GM18507 (cell line): ENCODE results near the gene ITPR3.

Experiments
- DNase-seq: peaks from one replicate; pipeline ENCODE4 v3.0.0; 2011; ENCODE audit warnings: low read depth; ENCODE audit not compliant: insufficient read length; ENCODE audit errors: extremely low spot score
- FAIRE-seq: peaks from 2 replicates; lab custom pipeline; 2011; peaks lifted over from hg19 to GRCh38; lab: Jason Lieb, UNC

The ITPR3 gene

GRCh38 chr6:33678233-33678931, 57.3 kb downstream of the ITPR3 start:
- no peak for DNase-seq
- no peak for FAIRE-seq

GRCh38 chr6:33678932-33679490, 57.9 kb downstream of the ITPR3 start:
- no peak for DNase-seq
- FAIRE-seq, result no peak

- FAIRE-seq (no peak), DNase-seq (no peak)
Observed at GRCh38 chr6:33679761-33680160, 58.6 kb downstream of the ITPR3 start.

GRCh38 chr6:33682341-33682740, 61.2 kb downstream of the ITPR3 start:
- no peak for FAIRE-seq
- DNase-seq, result no peak

GRCh38 chr6:33683051-33683571, 62.0 kb downstream of the ITPR3 start:
- DNase-seq, result no peak
- no peak for FAIRE-seq

GRCh38 chr6:33683576-33684427, 62.7 kb downstream of the ITPR3 start:
- FAIRE-seq, result no peak
- no peak for DNase-seq

GRCh38 chr6:33684428-33684896, 63.3 kb downstream of the ITPR3 start:
- FAIRE-seq (no peak), DNase-seq (no peak)

GRCh38 chr6:33684983-33685382, 63.9 kb downstream of the ITPR3 start:
- FAIRE-seq (no peak), DNase-seq (no peak)

GRCh38 chr6:33685411-33686224, 64.5 kb downstream of the ITPR3 start:
- no peak for FAIRE-seq
- DNase-seq, result no peak

GRCh38 chr6:33686225-33686924, 65.3 kb downstream of the ITPR3 start:
- DNase-seq (no peak), FAIRE-seq (no peak)

- DNase-seq (no peak), FAIRE-seq (no peak)
Observed at GRCh38 chr6:33686981-33687975, 66.2 kb downstream of the ITPR3 start.

- no peak for DNase-seq
- no peak for FAIRE-seq
Observed at GRCh38 chr6:33688006-33688405, 66.9 kb downstream of the ITPR3 start.

- DNase-seq, result no peak
- no peak for FAIRE-seq
Observed at GRCh38 chr6:33688451-33689147, 67.5 kb downstream of the ITPR3 start.

GRCh38 chr6:33689148-33689494, 68.0 kb downstream of the ITPR3 start:
- DNase-seq, result no peak
- FAIRE-seq, result no peak

- FAIRE-seq, result no peak
- no peak for DNase-seq
Observed at GRCh38 chr6:33689879-33690278, 68.8 kb downstream of the ITPR3 start.

- DNase-seq (no peak), FAIRE-seq (no peak)
Observed at GRCh38 chr6:33690766-33691165, 69.6 kb downstream of the ITPR3 start.

- FAIRE-seq (no peak), DNase-seq (no peak)
Observed at GRCh38 chr6:33691456-33692077, 70.4 kb downstream of the ITPR3 start.
